Neuronal stem cell (in vitro differentiated cells): ENCODE results near the gene SNX15.

Experiments used
- DNase-seq: peaks from one replicate; pipeline ENCODE4 v3.0.0-alpha.2; 2013; ENCODE audit warnings: low spot score
- H2AFZ ChIP-seq: one replicate; pipeline ENCODE4 v1.6.1; 2013; ENCODE audit warnings: mild to moderate bottlenecking, low read length, inconsistent platforms
- H2AK5ac ChIP-seq: 2 replicates; pipeline ENCODE4 v1.6.1; 2013; ENCODE audit warnings: low read depth, mild to moderate bottlenecking, inconsistent platforms, low read length, moderate library complexity, mixed read lengths
- H2BK120ac ChIP-seq: 2 replicates; pipeline ENCODE4 v1.6.1; 2013; ENCODE audit warnings: low read depth, mild to moderate bottlenecking, inconsistent platforms, low read length, moderate library complexity, mixed read lengths
- H2BK12ac ChIP-seq: one replicate; pipeline ENCODE4 v1.6.1; 2013; ENCODE audit warnings: low read length, inconsistent platforms
- H2BK15ac ChIP-seq: 2 replicates; pipeline ENCODE4 v1.6.1; 2013; ENCODE audit warnings: mild to moderate bottlenecking, low read length, inconsistent platforms, mixed read lengths
- H2BK5ac ChIP-seq: one replicate; pipeline ENCODE4 v1.6.1; 2013; ENCODE audit warnings: inconsistent platforms, mild to moderate bottlenecking, low read length, moderate library complexity
- H3K14ac ChIP-seq: one replicate; pipeline ENCODE4 v1.6.1; 2013; ENCODE audit warnings: low read length, inconsistent platforms
- H3K18ac ChIP-seq: 2 replicates; pipeline ENCODE4 v1.6.1; 2013; ENCODE audit warnings: low read length, inconsistent platforms
- H3K23ac ChIP-seq: 2 replicates; pipeline ENCODE4 v1.6.1; 2013; ENCODE audit warnings: low read depth, mild to moderate bottlenecking, mixed read lengths, low read length, inconsistent platforms; ENCODE audit not compliant: poor library complexity
- H3K27ac ChIP-seq: replicated peaks from 3 replicates; pipeline ENCODE4 v1.5.1; 2013; ENCODE audit warnings: low read length, inconsistent platforms
- H3K27me3 ChIP-seq, 3 experiments: 2 replicates each; pipeline ENCODE4 v1.6.1; 2013; ENCODE audit warnings: low read length in 3 of 3, mild to moderate bottlenecking in 2 of 3, inconsistent platforms in 1 of 3, low read depth in 1 of 3, mixed read lengths in 1 of 3, moderate library complexity in 1 of 3; ENCODE audit not compliant: control insufficient read depth in 3 of 3, insufficient read depth in 3 of 3
- H3K36me3 ChIP-seq, 2 donors: replicated peaks in 1 of 2; 2 replicates each; pipeline ENCODE4 v1.6.1; 2013; ENCODE audit warnings: low read length in 2 of 2; ENCODE audit not compliant: control insufficient read depth in 2 of 2, insufficient read depth in 2 of 2
- H3K4ac ChIP-seq: 2 replicates; pipeline ENCODE4 v1.6.1; 2013; ENCODE audit warnings: inconsistent platforms, mild to moderate bottlenecking, low read length, moderate library complexity
- H3K4me1 ChIP-seq, 2 donors: 1 replicate in 1 of 2; 2 replicates in 1 of 2; pipeline ENCODE4 v1.6.1; 2013; ENCODE audit warnings: low read length in 2 of 2, low read depth in 1 of 2; ENCODE audit not compliant: control insufficient read depth in 2 of 2, insufficient read depth in 1 of 2
- H3K4me2 ChIP-seq: one replicate; pipeline ENCODE4 v1.6.1; 2013; ENCODE audit warnings: mild to moderate bottlenecking, low read length, inconsistent platforms; ENCODE audit not compliant: insufficient read depth, poor library complexity, severe bottlenecking
- H3K4me3 ChIP-seq, 2 donors: 2 replicates each; pipeline ENCODE4 v1.5.1; 2013; ENCODE audit warnings: low read length in 2 of 2, mild to moderate bottlenecking in 2 of 2, inconsistent platforms in 1 of 2, moderate library complexity in 1 of 2
- H3K79me1 ChIP-seq: one replicate; pipeline ENCODE4 v1.6.1; 2013; ENCODE audit warnings: low read depth, mild to moderate bottlenecking, inconsistent platforms, low read length, moderate library complexity
- H3K9ac ChIP-seq: one replicate; pipeline ENCODE4 v1.6.1; 2013; ENCODE audit warnings: mild to moderate bottlenecking, low read depth, low read length, inconsistent platforms; ENCODE audit not compliant: poor library complexity
- H3K9me3 ChIP-seq, 2 donors: replicated peaks in 1 of 2; 2 replicates each; pipeline versions ENCODE3 to v1.6.1; 2013; ENCODE audit warnings: low read length in 2 of 2, mild to moderate bottlenecking in 2 of 2, inconsistent platforms in 1 of 2, low read depth in 1 of 2, mixed read lengths in 1 of 2, moderate library complexity in 1 of 2; ENCODE audit not compliant: control insufficient read depth in 2 of 2, insufficient read depth in 1 of 2
- H4K8ac ChIP-seq: one replicate; pipeline ENCODE4 v1.6.1; 2013; ENCODE audit warnings: low read depth, mild to moderate bottlenecking, inconsistent platforms, low read length, moderate library complexity
- H4K91ac ChIP-seq: one replicate; pipeline ENCODE4 v1.6.1; 2013; ENCODE audit warnings: low read length, low read depth, mild to moderate bottlenecking, inconsistent platforms; ENCODE audit not compliant: poor library complexity
- WGBS, 2 donors: extraction: QIAGEN DNeasy Blood & Tissue Kit; methylation state at CpG; one replicate each; pipeline ENCODE4 v1.1.7; 2013; ENCODE audit warnings: missing lambda C conversion rate in 2 of 2, mixed read lengths in 1 of 2; ENCODE audit not compliant: insufficient read length in 2 of 2, insufficient replicate concordance in 1 of 2; ENCODE audit errors: extremely low coverage in 2 of 2; 5-methylcytosine and 5-hydroxymethylcytosine counted together

Gene SNX15

GRCh38 chr11:65085446-65085845, 58.2 kb downstream of the SNX15 start:
- H4K91ac ChIP-seq = no peak overlapping the region
- H3K36me3 ChIP-seq = peaks cover 33 to 73% of the 10 kb centered on the region in 2 donors
- H3K23ac ChIP-seq = no peak overlapping the region
- H2AK5ac ChIP-seq = no peak overlapping the region
- no peak overlapping the region for H4K8ac ChIP-seq
- no peak overlapping the region for H3K9ac ChIP-seq
- H2BK12ac ChIP-seq = no peak overlapping the region
- peak overlapping the region in 1 of 2 donors; percentile 18 for H3K4me3 ChIP-seq
- no peaks in the 10 kb centered on the region for H3K27me3 ChIP-seq
- H2BK120ac ChIP-seq = no peak overlapping the region
- no peaks in the 10 kb centered on the region for H3K9me3 ChIP-seq
- peaks cover 4 to 12% of the 10 kb centered on the region in 2 donors for H3K4me1 ChIP-seq
- WGBS, 2 donors = no CpG with 5 or more reads among the region's 4 CpGs
- H2BK5ac ChIP-seq = no peak overlapping the region
- H3K14ac ChIP-seq = no peak overlapping the region
- H2AFZ ChIP-seq = no peak overlapping the region
- no peak overlapping the region for H3K27ac ChIP-seq
- H3K4me2 ChIP-seq = no peak overlapping the region
- H3K4ac ChIP-seq = no peak overlapping the region
- no peak for DNase-seq
- peaks cover 5% of the 10 kb centered on the region for H3K79me1 ChIP-seq
- H3K18ac ChIP-seq = no peak overlapping the region
- no peak overlapping the region for H2BK15ac ChIP-seq

DNA sequence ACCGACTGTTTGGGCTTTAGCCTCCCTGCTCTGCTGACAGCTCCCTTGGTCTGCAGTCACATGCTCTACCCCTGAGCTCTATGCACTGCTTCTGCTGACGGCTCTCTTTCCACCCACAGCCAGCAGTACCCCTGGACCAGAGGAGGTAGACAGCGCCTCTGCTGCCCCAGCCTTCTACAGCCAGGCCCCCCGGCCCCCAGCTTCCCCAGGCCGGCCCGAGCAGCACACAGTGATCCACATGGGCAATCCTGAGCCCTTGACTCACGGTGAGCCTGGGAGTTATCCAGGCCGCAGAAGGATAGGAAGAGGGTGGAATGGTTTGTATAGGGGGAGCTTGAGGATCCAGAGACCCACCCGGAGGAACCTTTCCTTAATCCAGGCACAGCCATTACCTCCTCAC, 59.6 kb downstream of the SNX15 start:
- no CpG with 5 or more reads among the region's 9 CpGs for WGBS, 2 donors

GRCh38 chr11:65087216-65087615, 60.0 kb downstream of the SNX15 start:
- Histone ChIP-seq H3K79me1 (no peaks in the 10 kb centered on the region), H3K27me3 (no peaks in the 10 kb centered on the region), H3K36me3 (peaks cover 23 to 59% of the 10 kb centered on the region in 2 donors), H3K4me2 (no peak overlapping the region), H2BK5ac (no peak overlapping the region), H3K9me3 (no peaks in the 10 kb centered on the region), H2BK120ac (no peak overlapping the region), H4K8ac (no peak overlapping the region), H2BK15ac (no peak overlapping the region), H3K4me1 (peaks cover 4 to 12% of the 10 kb centered on the region in 2 donors), H3K4ac (no peak overlapping the region), H3K23ac (no peak overlapping the region), H3K4me3 (peak overlapping the region in 1 of 2 donors; percentile 39), H3K9ac (no peak overlapping the region), H3K27ac (no peak overlapping the region), H3K18ac (no peak overlapping the region), H2AK5ac (no peak overlapping the region), H2BK12ac (no peak overlapping the region), H4K91ac (no peak overlapping the region), H2AFZ (no peak overlapping the region), H3K14ac (no peak overlapping the region)
- no peak for DNase-seq
- no CpG with 5 or more reads among the region's 11 CpGs for WGBS, 2 donors

More for the DNA sequence above, 59.6 kb downstream of the SNX15 start:
- Histone ChIP-seq H3K36me3 (peaks cover 25 to 63% of the 10 kb centered on the region in 2 donors), H2BK5ac (no peak overlapping the region), H3K4ac (no peak overlapping the region), H3K4me3 (no peak overlapping the region), H3K18ac (no peak overlapping the region), H2AFZ (no peak overlapping the region), H3K23ac (no peak overlapping the region), H3K14ac (no peak overlapping the region), H2BK12ac (no peak overlapping the region), H3K79me1 (no peaks in the 10 kb centered on the region), H2BK15ac (no peak overlapping the region), H4K91ac (no peak overlapping the region), H3K27ac (no peak overlapping the region), H2AK5ac (no peak overlapping the region), H3K9ac (no peak overlapping the region), H3K4me2 (no peak overlapping the region), H4K8ac (no peak overlapping the region), H3K27me3 (no peaks in the 10 kb centered on the region), H3K4me1 (peaks cover 4 to 12% of the 10 kb centered on the region in 2 donors), H2BK120ac (no peak overlapping the region), H3K9me3 (no peaks in the 10 kb centered on the region)
- DNase-seq = no peak

DNA sequence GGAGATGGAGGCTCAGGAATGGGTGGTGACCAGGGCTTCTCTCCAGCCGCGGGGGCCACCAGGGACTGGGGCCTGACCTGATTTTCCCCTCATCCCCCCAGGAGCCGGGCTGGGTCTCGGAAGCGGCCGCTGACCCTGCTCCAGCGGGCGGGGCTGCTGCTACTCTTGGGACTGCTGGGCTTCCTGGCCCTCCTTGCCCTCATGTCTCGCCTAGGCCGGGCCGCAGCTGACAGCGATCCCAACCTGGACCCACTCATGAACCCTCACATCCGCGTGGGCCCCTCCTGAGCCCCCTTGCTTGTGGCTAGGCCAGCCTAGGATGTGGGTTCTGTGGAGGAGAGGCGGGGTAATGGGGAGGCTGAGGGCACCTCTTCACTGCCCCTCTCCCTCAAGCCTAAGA, 60.6 kb downstream of the SNX15 start:
- Histone ChIP-seq H3K4me1 (peaks cover 4 to 8% of the 10 kb centered on the region in 2 donors), H2BK12ac (no peak overlapping the region), H4K8ac (no peak overlapping the region), H3K4ac (no peak overlapping the region), H3K9ac (no peak overlapping the region), H2BK15ac (no peak overlapping the region), H3K9me3 (no peaks in the 10 kb centered on the region), H3K79me1 (no peaks in the 10 kb centered on the region), H3K4me3 (no peak overlapping the region), H3K14ac (no peak overlapping the region), H2AFZ (no peak overlapping the region), H3K23ac (no peak overlapping the region), H3K36me3 (peaks cover 21 to 55% of the 10 kb centered on the region in 2 donors), H3K27ac (no peak overlapping the region), H3K4me2 (no peak overlapping the region), H2AK5ac (no peak overlapping the region), H3K18ac (no peak overlapping the region), H2BK5ac (no peak overlapping the region), H2BK120ac (no peak overlapping the region), H3K27me3 (no peaks in the 10 kb centered on the region), H4K91ac (no peak overlapping the region)
- WGBS, 2 donors = no CpG with 5 or more reads among the region's 15 CpGs
- DNase-seq = no peak
